Measurements from ENCODE around the gene KCND2. TPM values are rescaled to one million over a fixed set of nuclear protein-coding genes. Genes with fewer than 3 reads are reported as not detected.

The KCND2 gene
- total and polyA plus RNA-seq, 2 of the 8 experiments (the other 6 are each of a cell fraction or from before 2014, with no cell fraction given) = 4.6 to 7.7 TPM

DNA sequence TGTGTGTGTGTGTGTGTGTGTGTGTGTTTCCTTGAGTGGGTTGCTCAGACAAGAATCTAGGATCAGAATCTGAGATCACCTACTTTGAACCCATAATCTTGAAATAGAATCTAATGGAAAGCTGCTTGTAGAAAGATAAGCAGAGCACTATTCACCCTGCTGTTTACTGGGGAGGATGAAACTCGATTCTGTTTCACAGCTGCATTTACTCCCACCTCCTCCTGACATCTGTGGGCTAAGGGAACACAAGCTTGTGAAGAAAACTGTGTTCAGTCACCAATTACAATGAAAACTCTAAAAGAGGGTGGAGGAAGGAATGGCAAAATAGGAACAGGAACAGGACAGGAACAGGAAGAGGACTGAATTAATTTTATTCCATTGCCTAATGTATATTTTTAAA, 315.4 kb downstream of the KCND2 start (continued):
- no peak for TF ChIP-seq GTF2F1 (IDR thresholded peaks at IDR 0.05; ENCODE audit: borderline replicate concordance, low read depth, low read length)
- TF ChIP-seq CHD2 (IDR thresholded peaks at IDR 0.05; ENCODE audit: low read length) = no peak
- no peak for TF ChIP-seq CBX8 (IDR thresholded peaks at IDR 0.05; ENCODE audit: borderline replicate concordance, low read depth, low read length)
- TF ChIP-seq, protein P1, sequence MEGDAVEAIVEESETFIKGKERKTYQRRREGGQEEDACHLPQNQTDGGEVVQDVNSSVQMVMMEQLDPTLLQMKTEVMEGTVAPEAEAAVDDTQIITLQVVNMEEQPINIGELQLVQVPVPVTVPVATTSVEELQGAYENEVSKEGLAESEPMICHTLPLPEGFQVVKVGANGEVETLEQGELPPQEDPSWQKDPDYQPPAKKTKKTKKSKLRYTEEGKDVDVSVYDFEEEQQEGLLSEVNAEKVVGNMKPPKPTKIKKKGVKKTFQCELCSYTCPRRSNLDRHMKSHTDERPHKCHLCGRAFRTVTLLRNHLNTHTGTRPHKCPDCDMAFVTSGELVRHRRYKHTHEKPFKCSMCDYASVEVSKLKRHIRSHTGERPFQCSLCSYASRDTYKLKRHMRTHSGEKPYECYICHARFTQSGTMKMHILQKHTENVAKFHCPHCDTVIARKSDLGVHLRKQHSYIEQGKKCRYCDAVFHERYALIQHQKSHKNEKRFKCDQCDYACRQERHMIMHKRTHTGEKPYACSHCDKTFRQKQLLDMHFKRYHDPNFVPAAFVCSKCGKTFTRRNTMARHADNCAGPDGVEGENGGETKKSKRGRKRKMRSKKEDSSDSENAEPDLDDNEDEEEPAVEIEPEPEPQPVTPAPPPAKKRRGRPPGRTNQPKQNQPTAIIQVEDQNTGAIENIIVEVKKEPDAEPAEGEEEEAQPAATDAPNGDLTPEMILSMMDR (IDR thresholded peaks at IDR 0.05; ENCODE audit: control extremely low read depth in 1 of 3, insufficient read depth in 1 of 3, low read depth in 1 of 3, low read length in 3 of 3) = no peak
- TF ChIP-seq HDAC6 (IDR thresholded peaks at IDR 0.05; ENCODE audit: low read depth, low read length) = no peak
